BJ (cell line): ENCODE data around the gene LRRK2. TPM values are rescaled to one million over a fixed set of nuclear protein-coding genes. Genes with fewer than 3 reads are reported as not detected.

Experiments used
- CTCF ChIA-PET: fragments of 350-600 bp; formaldehyde crosslinking; extraction: SDS; loops from one replicate; lab custom pipeline; 2021; ENCODE audit warnings: antibody characterized with exemption, inconsistent platforms; lab: Yijun Ruan, JAX
- POLR2A ChIA-PET: fragments of 300-600 bp; sonication (Branson Sonifier 250); formaldehyde crosslinking; extraction: SDS; loops from one replicate; lab custom pipeline; 2021; ENCODE audit warnings: antibody characterized with exemption; lab: Charles Lee
- DNase-seq: peaks from one replicate; pipeline ENCODE4 v3.0.0-alpha.2; 2011; ENCODE audit warnings: low read depth
- H3K27me3 ChIP-seq: 2 replicates; pipeline ENCODE4 v1.6.0; 2011; ENCODE audit warnings: low read length; ENCODE audit not compliant: control insufficient read depth, insufficient read depth
- H3K36me3 ChIP-seq: 2 replicates; pipeline ENCODE4 v1.5.1; 2011; ENCODE audit warnings: low read length; ENCODE audit not compliant: control insufficient read depth, insufficient read depth
- H3K4me3 ChIP-seq: 2 replicates; pipeline ENCODE4 v1.5.1; 2011; ENCODE audit warnings: low read depth, mild to moderate bottlenecking, control low read depth, low read length
- polyA plus RNA-seq: library from polyadenylated mRNA; depleted of rRNA; stranded (reverse); fragments of >200 nt; gene quantifications from 2 replicates; pipeline ENCODE4 v1.2.3, GENCODE V29; 2011
- TF ChIP-seq, protein P1 (sequence below): IDR thresholded peaks from 2 replicates; pipeline ENCODE4 v1.5.1; 2011; ENCODE audit warnings: low read depth, mild to moderate bottlenecking, control low read depth, inconsistent platforms, low read length, moderate library complexity; ENCODE audit not compliant: insufficient read depth

Gene LRRK2
- polyA plus RNA-seq, 1 experiment = 1.5 TPM

DNA sequence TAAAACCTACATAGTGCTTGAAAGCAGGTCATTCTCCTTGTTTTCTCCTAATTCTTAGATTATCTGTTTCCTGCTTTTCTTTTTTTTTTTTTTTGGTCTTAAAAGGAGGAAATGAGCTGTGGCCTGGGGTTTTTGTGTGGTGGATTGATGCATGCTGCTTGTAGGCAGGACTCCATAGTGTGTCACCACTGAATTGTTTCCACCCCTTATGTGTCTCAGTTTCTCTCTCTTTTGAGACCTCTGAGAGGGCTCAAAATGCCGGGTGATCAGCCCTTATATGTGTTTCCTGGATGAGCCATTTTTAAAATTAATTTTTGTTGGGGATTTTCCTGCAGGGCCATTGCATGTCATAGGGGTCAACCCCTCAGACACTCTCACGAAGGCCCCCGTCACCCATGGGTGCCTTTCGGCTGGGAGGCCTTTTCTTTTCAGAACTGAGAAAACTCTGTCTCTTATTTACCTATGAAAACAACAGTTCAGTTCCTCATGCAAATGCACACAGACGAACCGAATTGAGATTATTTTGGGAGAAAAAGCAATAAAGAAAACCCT lies 32.0 kb upstream of the LRRK2 start:
- Histone ChIP-seq H3K36me3 (no peaks in the 10 kb centered on the region), H3K27me3 (no peaks in the 10 kb centered on the region), H3K4me3 (no peak overlapping the region)
- no peak for DNase-seq
- CTCF ChIA-PET = interaction anchor here (1.6 kb wide), 1 partner anchor 145 kb away, joined by 3 read pairs; no protein-coding TSS in a partner anchor
- TF ChIP-seq, protein P1, sequence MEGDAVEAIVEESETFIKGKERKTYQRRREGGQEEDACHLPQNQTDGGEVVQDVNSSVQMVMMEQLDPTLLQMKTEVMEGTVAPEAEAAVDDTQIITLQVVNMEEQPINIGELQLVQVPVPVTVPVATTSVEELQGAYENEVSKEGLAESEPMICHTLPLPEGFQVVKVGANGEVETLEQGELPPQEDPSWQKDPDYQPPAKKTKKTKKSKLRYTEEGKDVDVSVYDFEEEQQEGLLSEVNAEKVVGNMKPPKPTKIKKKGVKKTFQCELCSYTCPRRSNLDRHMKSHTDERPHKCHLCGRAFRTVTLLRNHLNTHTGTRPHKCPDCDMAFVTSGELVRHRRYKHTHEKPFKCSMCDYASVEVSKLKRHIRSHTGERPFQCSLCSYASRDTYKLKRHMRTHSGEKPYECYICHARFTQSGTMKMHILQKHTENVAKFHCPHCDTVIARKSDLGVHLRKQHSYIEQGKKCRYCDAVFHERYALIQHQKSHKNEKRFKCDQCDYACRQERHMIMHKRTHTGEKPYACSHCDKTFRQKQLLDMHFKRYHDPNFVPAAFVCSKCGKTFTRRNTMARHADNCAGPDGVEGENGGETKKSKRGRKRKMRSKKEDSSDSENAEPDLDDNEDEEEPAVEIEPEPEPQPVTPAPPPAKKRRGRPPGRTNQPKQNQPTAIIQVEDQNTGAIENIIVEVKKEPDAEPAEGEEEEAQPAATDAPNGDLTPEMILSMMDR = no peak
- POLR2A ChIA-PET = no interaction called here

GRCh38 chr12:40194846-40195245 lies 30.0 kb upstream of the LRRK2 start:
- Histone ChIP-seq H3K36me3 (no peaks in the 10 kb centered on the region), H3K4me3 (no peak overlapping the region), H3K27me3 (no peaks in the 10 kb centered on the region)
- TF ChIP-seq, protein P1 = no peak
- no peak for DNase-seq
- CTCF ChIA-PET = no interaction called here
- POLR2A ChIA-PET = no interaction called here

DNA sequence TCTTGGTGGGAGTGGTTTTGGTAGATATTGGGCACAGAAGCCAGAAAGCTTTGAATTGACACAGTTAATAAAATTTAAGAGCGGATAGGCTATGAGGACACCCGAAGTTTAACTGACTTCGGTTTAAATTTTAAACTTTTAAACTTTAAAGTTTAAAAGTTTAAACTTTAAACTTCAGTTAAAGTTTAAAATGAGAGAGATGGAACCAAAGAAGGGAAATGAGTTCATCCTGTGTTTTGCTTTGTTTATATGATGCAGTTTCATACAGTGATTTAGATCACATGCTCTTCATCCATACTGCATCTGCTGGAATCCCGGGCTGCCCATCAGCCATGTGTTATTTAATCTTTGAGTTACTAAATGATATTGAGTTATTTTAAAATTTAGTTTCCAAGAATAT lies 27.2 kb upstream of the LRRK2 start:
- ChIA-PET POLR2A (no interaction called here), CTCF (no interaction called here)
- no peak overlapping the region for H3K4me3 ChIP-seq
- no peaks in the 10 kb centered on the region for H3K36me3 ChIP-seq
- no peaks in the 10 kb centered on the region for H3K27me3 ChIP-seq
- DNase-seq = no peak
- TF ChIP-seq, protein P1 = no peak

DNA sequence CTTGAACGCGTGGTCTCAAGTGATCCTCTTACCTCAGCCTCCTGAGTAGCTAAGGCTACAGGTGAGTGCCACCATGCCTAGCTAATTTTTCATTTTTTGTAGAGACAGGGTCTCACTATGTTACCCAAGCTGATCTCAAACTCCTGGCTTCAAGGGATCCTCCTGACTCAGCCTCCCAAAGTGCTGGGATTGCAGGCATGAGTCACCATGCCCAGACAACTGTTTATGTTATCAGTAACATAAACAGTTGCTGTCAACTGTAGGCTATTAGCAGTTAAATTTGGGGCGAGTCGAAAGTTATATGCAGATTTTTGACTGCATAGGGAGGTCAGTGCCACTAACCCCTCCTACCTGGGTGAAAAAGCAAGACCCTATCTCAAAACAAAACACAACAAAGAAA lies 26.2 kb upstream of the LRRK2 start:
- H3K27me3 ChIP-seq = no peaks in the 10 kb centered on the region
- POLR2A ChIA-PET = no interaction called here
- no peak for DNase-seq
- H3K36me3 ChIP-seq = no peaks in the 10 kb centered on the region
- H3K4me3 ChIP-seq = no peak overlapping the region
- TF ChIP-seq, protein P1 = no peak
- CTCF ChIA-PET = no interaction called here

DNA sequence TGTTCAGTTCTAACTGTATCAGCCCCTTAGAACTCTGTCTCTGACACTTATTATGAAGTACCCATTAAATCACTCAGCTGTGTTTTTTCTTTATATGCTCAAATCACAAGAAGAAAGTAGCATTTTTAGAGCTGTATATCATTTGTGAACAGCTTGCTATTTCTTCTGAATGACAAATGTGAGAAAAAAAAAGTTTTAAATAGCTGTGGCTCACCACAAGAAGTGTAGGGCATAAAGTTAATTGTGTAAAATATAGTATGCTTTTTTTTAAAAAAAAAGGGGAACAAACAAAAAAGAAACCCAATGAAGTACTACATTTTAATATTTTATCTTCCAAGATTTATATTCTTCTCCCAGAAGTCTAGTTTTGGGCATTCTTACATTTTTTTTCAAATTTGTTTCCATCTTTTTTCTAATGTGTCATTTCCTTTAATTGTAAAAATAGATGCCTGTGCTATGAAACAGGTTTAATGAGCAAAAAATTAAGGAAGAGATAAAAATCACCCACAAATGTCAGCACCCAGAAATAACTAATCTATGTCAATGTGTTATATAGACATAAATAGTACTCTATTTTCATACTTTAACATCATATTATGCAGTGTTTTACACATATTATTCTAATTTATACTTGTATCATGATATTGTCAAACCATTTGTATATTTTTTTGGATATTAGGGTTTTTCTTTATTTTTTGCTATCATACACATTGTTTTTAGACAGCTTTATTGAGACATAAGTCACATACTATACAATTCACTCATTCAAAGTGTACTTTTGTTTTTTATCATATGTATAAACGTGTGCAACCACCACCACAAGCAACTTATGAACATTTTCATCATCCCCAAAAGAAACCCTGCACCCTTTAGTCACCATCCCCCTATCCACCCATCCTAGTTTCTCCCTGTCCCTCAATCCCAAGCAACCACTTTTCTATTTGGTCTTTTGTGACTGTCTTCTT lies 22.4 kb upstream of the LRRK2 start:
- ChIA-PET CTCF (interaction anchor here (0.8 kb wide), 1 partner anchor 49 kb away, joined by 3 read pairs; no protein-coding TSS in a partner anchor), POLR2A (no interaction called here)
- no peaks in the 10 kb centered on the region for H3K36me3 ChIP-seq
- TF ChIP-seq, protein P1 = no peak
- H3K4me3 ChIP-seq = no peak overlapping the region
- H3K27me3 ChIP-seq = no peaks in the 10 kb centered on the region
- DNase-seq = no peak
